Measurements from ENCODE around the gene MEGF6.

Gene MEGF6

GRCh38 chr1:3602375-3602774 lies 8.9 kb downstream of the MEGF6 start:
- no peak for ATAC-seq
- H3K4me1 Mint-ChIP-seq = peaks cover 10% of the 10 kb centered on the region
- no peaks in the 10 kb centered on the region for H3K9me3 Mint-ChIP-seq
- H3K27ac Mint-ChIP-seq = no peak overlapping the region
- no peak overlapping the region for H3K4me3 Mint-ChIP-seq
- peaks cover 1% of the 10 kb centered on the region for H3K27me3 Mint-ChIP-seq
- H3K36me3 Mint-ChIP-seq (ENCODE audit: low read depth) = no peaks in the 10 kb centered on the region
- no peak for DNase-seq

- Mint-ChIP-seq H3K4me1 (peaks cover 13% of the 10 kb centered on the region), H3K4me3 (no peak overlapping the region), H3K27ac (no peak overlapping the region), H3K36me3 (ENCODE audit: low read depth) (no peaks in the 10 kb centered on the region), H3K9me3 (no peaks in the 10 kb centered on the region), H3K27me3 (peaks cover 1% of the 10 kb centered on the region)
- ATAC-seq = no peak
- DNase-seq = no peak
These were observed 9.6 kb downstream of the MEGF6 start for GRCh38 chr1:3601743-3602142.

- no peak overlapping the region for H3K4me3 Mint-ChIP-seq
- peaks cover 13% of the 10 kb centered on the region for H3K4me1 Mint-ChIP-seq
- ATAC-seq = no peak
- no peak for DNase-seq
- H3K27me3 Mint-ChIP-seq = peaks cover 1% of the 10 kb centered on the region
- H3K36me3 Mint-ChIP-seq (ENCODE audit: low read depth) = no peaks in the 10 kb centered on the region
- no peaks in the 10 kb centered on the region for H3K9me3 Mint-ChIP-seq
- H3K27ac Mint-ChIP-seq = no peak overlapping the region
These were observed 11.0 kb downstream of the MEGF6 start for GRCh38 chr1:3600354-3600753.

GRCh38 chr1:3599816-3600215 lies 11.5 kb downstream of the MEGF6 start:
- ATAC-seq (no peak), DNase-seq (no peak)
- no peak overlapping the region for H3K27ac Mint-ChIP-seq
- peaks cover 13% of the 10 kb centered on the region for H3K4me1 Mint-ChIP-seq
- no peaks in the 10 kb centered on the region for H3K9me3 Mint-ChIP-seq
- H3K4me3 Mint-ChIP-seq = no peak overlapping the region
- H3K27me3 Mint-ChIP-seq = peaks cover 1% of the 10 kb centered on the region
- no peaks in the 10 kb centered on the region for H3K36me3 Mint-ChIP-seq (ENCODE audit: low read depth)

GRCh38 chr1:3599286-3599811 lies 12.0 kb downstream of the MEGF6 start:
- no peak overlapping the region for H3K4me3 Mint-ChIP-seq
- peaks cover 13% of the 10 kb centered on the region for H3K4me1 Mint-ChIP-seq
- no peak overlapping the region for H3K27ac Mint-ChIP-seq
- no peak for DNase-seq
- peaks cover 1% of the 10 kb centered on the region for H3K27me3 Mint-ChIP-seq
- H3K36me3 Mint-ChIP-seq (ENCODE audit: low read depth) = no peaks in the 10 kb centered on the region
- H3K9me3 Mint-ChIP-seq = no peaks in the 10 kb centered on the region
- no peak for ATAC-seq

- DNase-seq (no peak), ATAC-seq (no peak)
- H3K36me3 Mint-ChIP-seq (ENCODE audit: low read depth) = no peaks in the 10 kb centered on the region
- no peak overlapping the region for H3K27ac Mint-ChIP-seq
- no peaks in the 10 kb centered on the region for H3K9me3 Mint-ChIP-seq
- peaks cover 1% of the 10 kb centered on the region for H3K27me3 Mint-ChIP-seq
- H3K4me3 Mint-ChIP-seq = no peak overlapping the region
- H3K4me1 Mint-ChIP-seq = peaks cover 15% of the 10 kb centered on the region
These were observed 12.6 kb downstream of the MEGF6 start for GRCh38 chr1:3598522-3599285.

GRCh38 chr1:3598051-3598491 lies 13.2 kb downstream of the MEGF6 start:
- H3K9me3 Mint-ChIP-seq = no peaks in the 10 kb centered on the region
- no peak for ATAC-seq
- peaks cover 15% of the 10 kb centered on the region for H3K4me1 Mint-ChIP-seq
- peaks cover 1% of the 10 kb centered on the region for H3K27me3 Mint-ChIP-seq
- H3K4me3 Mint-ChIP-seq = no peak overlapping the region
- no peak overlapping the region for H3K27ac Mint-ChIP-seq
- H3K36me3 Mint-ChIP-seq (ENCODE audit: low read depth) = no peaks in the 10 kb centered on the region
- no peak for DNase-seq

GRCh38 chr1:3597599-3597964 lies 13.7 kb downstream of the MEGF6 start:
- H3K27ac Mint-ChIP-seq = no peak overlapping the region
- ATAC-seq = no peak

GRCh38 chr1:3596663-3597598 lies 14.4 kb downstream of the MEGF6 start:
- no peaks in the 10 kb centered on the region for H3K36me3 Mint-ChIP-seq (ENCODE audit: low read depth)

More at GRCh38 chr1:3597599-3597964, 13.7 kb downstream of the MEGF6 start:
- Mint-ChIP-seq H3K4me3 (peak overlapping the region; percentile 40), H3K4me1 (peaks cover 15% of the 10 kb centered on the region), H3K27me3 (peaks cover 1% of the 10 kb centered on the region), H3K9me3 (no peaks in the 10 kb centered on the region), H3K36me3 (ENCODE audit: low read depth) (no peaks in the 10 kb centered on the region)
- DNase-seq = peak; percentile 16

GRCh38 chr1:3595949-3596348 lies 15.4 kb downstream of the MEGF6 start:
- peaks cover 1% of the 10 kb centered on the region for H3K27me3 Mint-ChIP-seq
- H3K4me3 Mint-ChIP-seq = no peak overlapping the region
- no peaks in the 10 kb centered on the region for H3K9me3 Mint-ChIP-seq
- no peak for DNase-seq
- no peaks in the 10 kb centered on the region for H3K36me3 Mint-ChIP-seq (ENCODE audit: low read depth)
- ATAC-seq = no peak
- no peak overlapping the region for H3K27ac Mint-ChIP-seq
- H3K4me1 Mint-ChIP-seq = peaks cover 15% of the 10 kb centered on the region

More at GRCh38 chr1:3596663-3597598, 14.4 kb downstream of the MEGF6 start:
- H3K27me3 Mint-ChIP-seq = peaks cover 1% of the 10 kb centered on the region
- ATAC-seq = no peak
- no peak for DNase-seq
- no peak overlapping the region for H3K4me3 Mint-ChIP-seq
- no peak overlapping the region for H3K27ac Mint-ChIP-seq
- H3K9me3 Mint-ChIP-seq = no peaks in the 10 kb centered on the region
- peaks cover 15% of the 10 kb centered on the region for H3K4me1 Mint-ChIP-seq

GRCh38 chr1:3594706-3595377 lies 16.5 kb downstream of the MEGF6 start:
- peaks cover 15% of the 10 kb centered on the region for H3K4me1 Mint-ChIP-seq
- no peaks in the 10 kb centered on the region for H3K36me3 Mint-ChIP-seq (ENCODE audit: low read depth)
- H3K27me3 Mint-ChIP-seq = peaks cover 1% of the 10 kb centered on the region
- no peak overlapping the region for H3K4me3 Mint-ChIP-seq
- H3K27ac Mint-ChIP-seq = no peak overlapping the region
- no peaks in the 10 kb centered on the region for H3K9me3 Mint-ChIP-seq
- ATAC-seq = no peak
- DNase-seq = no peak

GRCh38 chr1:3593745-3594144 lies 17.6 kb downstream of the MEGF6 start:
- no peak for DNase-seq
- ATAC-seq = no peak
- H3K27ac Mint-ChIP-seq = no peak overlapping the region
- H3K36me3 Mint-ChIP-seq (ENCODE audit: low read depth) = no peaks in the 10 kb centered on the region
- no peak overlapping the region for H3K4me3 Mint-ChIP-seq
- peaks cover 1% of the 10 kb centered on the region for H3K27me3 Mint-ChIP-seq
- H3K9me3 Mint-ChIP-seq = no peaks in the 10 kb centered on the region
- peaks cover 15% of the 10 kb centered on the region for H3K4me1 Mint-ChIP-seq

- ATAC-seq (no peak), DNase-seq (no peak)
- Mint-ChIP-seq H3K27me3 (peaks cover 1% of the 10 kb centered on the region), H3K36me3 (ENCODE audit: low read depth) (no peaks in the 10 kb centered on the region), H3K4me3 (no peak overlapping the region), H3K27ac (no peak overlapping the region), H3K9me3 (no peaks in the 10 kb centered on the region), H3K4me1 (peaks cover 14% of the 10 kb centered on the region)
These were observed 18.0 kb downstream of the MEGF6 start for GRCh38 chr1:3593334-3593733.
